Pancreas (tissue), 10 donors: ENCODE data around the gene ICA1L. TPM values are rescaled to one million over a fixed set of nuclear protein-coding genes. Genes with fewer than 3 reads are reported as not detected.

Source experiments
- ATAC-seq, 4 donors: fragments of 200-7000 bp; cut with Tn5 transposase; one replicate each; pipeline versions ENCODE4 v1.8.0 to v1.9.1; 2020; ENCODE audit warnings: mild to moderate bottlenecking in 4 of 4, moderate library complexity in 4 of 4
- DNase-seq, 6 donors: peaks; one replicate each; pipeline ENCODE4 v3.0.0-alpha.2; 2020
- FAIRE-seq: peaks from 2 replicates; lab custom pipeline; 2012; peaks lifted over from hg19 to GRCh38; lab: Jason Lieb, UNC
- H3K27ac ChIP-seq, 4 donors: fragments of 200-600 bp; sonication (generic); 1 replicate in 3 of 4; 2 replicates in 1 of 4; pipeline versions ENCODE4 v1.5.0 to v1.8.0; 2020
- H3K27me3 ChIP-seq, 4 donors: fragments of 200-600 bp; one replicate each; pipeline ENCODE4 v1.8.0; 2021
- H3K36me3 ChIP-seq, 3 donors: fragments of 200-600 bp; sonication (generic) in 1 of 3; one replicate each; pipeline versions ENCODE4 v1.5.0 to v1.8.0; 2020 to 2021
- H3K4me1 ChIP-seq, 3 donors: fragments of 200-600 bp; one replicate each; pipeline ENCODE4 v1.8.0; 2021
- H3K4me3 ChIP-seq, 4 donors: fragments of 200-600 bp; sonication (generic) in 2 of 4; one replicate each; pipeline versions ENCODE4 v1.5.0 to v1.8.0; 2020 to 2021
- H3K9me3 ChIP-seq, 4 donors: fragments of 200-600 bp; one replicate each; pipeline ENCODE4 v1.8.0; 2021
- WGBS, 2 donors: extraction: QIAGEN DNeasy Blood & Tissue Kit; methylation state at CpG; one replicate each; pipeline ENCODE4 v1.1.7; 2013; 5-methylcytosine and 5-hydroxymethylcytosine counted together
- intact Hi-C, 3 donors: fragments of 100-400 bp; cut with DNase I; formaldehyde crosslinking; loops; one replicate each; pipeline versions ENCODE4 v1.11.1 to v1.14.2; 2022
- polyA plus RNA-seq, 2 donors: library from polyadenylated mRNA; stranded (reverse); fragments of 200-250 nt; gene quantifications; one replicate each; pipeline ENCODE4 v1.2.3, GENCODE V29; 2013
- total RNA-seq, 6 donors: library from RNA; stranded (reverse); fragmentation: NEBNext Ultra II Directional in 4 of 6; extraction: Animal tissue kit (Norgen Biotek cat#: 25700) in 4 of 6; gene quantifications; one replicate each; pipeline versions ENCODE4 v1.2.1 to v1.2.4, GENCODE V29; 2021 to 2023
- TF ChIP-seq, protein P1 (sequence below), 4 donors: fragments of 200-600 bp; sonication (generic) in 3 of 4; IDR thresholded peaks; one replicate each; pipeline versions ENCODE4 v1.5.0 to v1.8.0; 2021; ENCODE audit warnings: antibody characterized with exemption in 4 of 4
- donor health status: healthy with polysubstance abuse.
- donor health status: DM: no; HTN: no; CAD: no; lungs with moderate emphysema.
- donor health status: DM: no; HTN: no; CAD: no.
- donor health status: control.
- donor health status: control.
- donor health status: Bipolar disorder and iron deficiency.
- donor health status: DM: yes; HTN: yes; CAD: no.
- donor health status: DM: no; HTN: no; CAD: no.
- donor health status: DM: no; HTN: no; CAD: no.
- donor health status: DM: yes; HTN: yes; CAD: no.

Gene ICA1L
- total and polyA plus RNA-seq, 8 donors: 2.7 to 8.1 (median 3.6) TPM

DNA sequence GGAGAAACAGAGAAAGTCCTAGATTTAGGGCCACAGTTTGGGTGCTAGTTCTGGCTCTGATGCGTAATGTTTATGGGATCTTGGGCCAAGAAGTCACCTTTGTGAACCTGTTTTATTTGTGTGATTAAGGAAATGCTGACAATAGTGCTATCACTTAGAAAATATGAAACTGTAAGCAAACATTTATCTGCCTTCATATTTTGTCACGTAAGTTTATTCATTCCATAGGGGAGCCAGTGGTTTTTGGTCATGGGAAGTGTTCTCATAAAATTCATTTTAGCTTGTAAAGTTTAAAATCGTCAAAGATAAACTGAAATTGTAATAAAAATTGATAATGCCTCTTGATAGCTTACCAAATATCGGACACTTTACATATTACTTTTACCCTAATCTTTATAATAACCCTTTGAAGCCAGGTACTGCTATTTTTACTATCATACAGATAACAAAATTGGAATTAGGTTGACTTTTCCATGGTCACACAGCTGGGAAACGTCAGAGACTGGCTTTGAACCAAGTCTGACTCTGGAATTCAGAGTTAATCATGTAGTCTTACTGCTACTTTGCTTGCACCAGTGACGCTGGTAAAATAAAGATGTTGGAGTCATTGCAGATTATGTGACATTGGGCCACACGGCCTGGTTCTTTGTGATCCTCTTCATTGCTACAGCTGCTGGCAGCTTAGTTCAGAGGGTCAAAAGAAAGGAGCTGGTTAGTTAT lies 99.7 kb downstream of the ICA1L start:
- Histone ChIP-seq H3K36me3 (no peaks in the 10 kb centered on the region), H3K27ac (no peak overlapping the region), H3K9me3 (no peaks in the 10 kb centered on the region), H3K4me1 (peaks cover 0 to 6% (median 0%) of the 10 kb centered on the region in 3 donors), H3K4me3 (no peak overlapping the region), H3K27me3 (no peaks in the 10 kb centered on the region)
- intact Hi-C loops: no loop called here
- TF ChIP-seq, protein P1, sequence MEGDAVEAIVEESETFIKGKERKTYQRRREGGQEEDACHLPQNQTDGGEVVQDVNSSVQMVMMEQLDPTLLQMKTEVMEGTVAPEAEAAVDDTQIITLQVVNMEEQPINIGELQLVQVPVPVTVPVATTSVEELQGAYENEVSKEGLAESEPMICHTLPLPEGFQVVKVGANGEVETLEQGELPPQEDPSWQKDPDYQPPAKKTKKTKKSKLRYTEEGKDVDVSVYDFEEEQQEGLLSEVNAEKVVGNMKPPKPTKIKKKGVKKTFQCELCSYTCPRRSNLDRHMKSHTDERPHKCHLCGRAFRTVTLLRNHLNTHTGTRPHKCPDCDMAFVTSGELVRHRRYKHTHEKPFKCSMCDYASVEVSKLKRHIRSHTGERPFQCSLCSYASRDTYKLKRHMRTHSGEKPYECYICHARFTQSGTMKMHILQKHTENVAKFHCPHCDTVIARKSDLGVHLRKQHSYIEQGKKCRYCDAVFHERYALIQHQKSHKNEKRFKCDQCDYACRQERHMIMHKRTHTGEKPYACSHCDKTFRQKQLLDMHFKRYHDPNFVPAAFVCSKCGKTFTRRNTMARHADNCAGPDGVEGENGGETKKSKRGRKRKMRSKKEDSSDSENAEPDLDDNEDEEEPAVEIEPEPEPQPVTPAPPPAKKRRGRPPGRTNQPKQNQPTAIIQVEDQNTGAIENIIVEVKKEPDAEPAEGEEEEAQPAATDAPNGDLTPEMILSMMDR (IDR thresholded peaks at IDR 0.05): no peak
- peak; percentile 61 to 72 (median 65) for ATAC-seq
- no peak for FAIRE-seq
- peak in 3 of 6 donors; percentile 8 to 31 (median 23) for DNase-seq
- 37 to 39% methylated on average over 7 of the region's 7 CpGs for WGBS, 2 donors

DNA sequence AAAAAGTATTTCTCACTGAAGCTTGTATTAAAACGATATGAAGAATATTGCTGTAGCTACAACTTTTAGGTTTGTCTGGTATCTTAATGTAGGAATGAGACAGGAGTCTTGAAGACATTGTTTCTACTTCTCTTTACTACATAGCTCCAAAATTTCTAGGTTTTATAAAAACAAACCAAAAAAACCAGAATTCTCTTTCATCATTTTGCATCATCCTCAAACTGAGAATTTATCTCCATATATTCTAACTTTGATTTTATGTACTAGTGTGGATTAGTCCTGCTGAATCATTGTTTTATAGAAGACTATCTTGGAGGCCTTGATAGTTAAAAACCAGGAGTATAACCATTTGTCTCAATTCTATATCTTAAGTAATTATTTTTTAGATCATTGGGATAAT lies 100.2 kb downstream of the ICA1L start:
- TF ChIP-seq, protein P1 (IDR thresholded peaks at IDR 0.05): no peak
- H3K27ac ChIP-seq: no peak overlapping the region
- peaks cover 0 to 3% (median 0%) of the 10 kb centered on the region in 3 donors for H3K36me3 ChIP-seq
- WGBS, 2 donors: 79 to 80% methylated on average over 1 of the region's 1 CpG
- H3K4me1 ChIP-seq: peaks cover 0 to 6% (median 0%) of the 10 kb centered on the region in 3 donors
- intact Hi-C loops: no loop called here
- DNase-seq (no peak), FAIRE-seq (no peak), ATAC-seq (no peak)
- no peaks in the 10 kb centered on the region for H3K27me3 ChIP-seq
- no peaks in the 10 kb centered on the region for H3K9me3 ChIP-seq
- H3K4me3 ChIP-seq: no peak overlapping the region

DNA sequence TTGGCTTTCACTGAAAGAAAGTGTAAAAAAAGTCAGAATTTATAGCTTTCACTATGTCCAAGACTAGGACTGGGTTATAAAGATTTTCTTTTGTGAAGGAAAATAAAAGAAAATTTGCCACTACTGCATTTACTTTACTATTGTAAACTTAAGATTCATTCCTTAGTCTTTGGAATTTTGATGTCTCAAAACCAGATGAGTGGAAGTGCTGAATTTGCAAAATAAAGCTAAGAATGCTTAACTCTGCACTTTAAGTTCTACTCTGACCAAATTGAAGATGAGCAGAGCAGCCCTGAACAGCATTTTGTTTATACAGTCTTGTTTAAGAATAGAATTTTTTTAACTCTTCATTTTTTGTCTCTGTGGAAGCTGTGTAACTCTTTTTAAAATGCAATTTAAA lies 102.4 kb downstream of the ICA1L start:
- DNase-seq (no peak), FAIRE-seq (no peak), ATAC-seq (no peak)
- H3K27me3 ChIP-seq: no peaks in the 10 kb centered on the region
- H3K36me3 ChIP-seq: peaks cover 0 to 6% (median 0%) of the 10 kb centered on the region in 3 donors
- TF ChIP-seq, protein P1 (IDR thresholded peaks at IDR 0.05): no peak
- H3K4me1 ChIP-seq: peaks cover 0 to 6% (median 0%) of the 10 kb centered on the region in 3 donors
- no peak overlapping the region for H3K4me3 ChIP-seq
- no peak overlapping the region for H3K27ac ChIP-seq
- H3K9me3 ChIP-seq: no peaks in the 10 kb centered on the region
- intact Hi-C loops: no loop called here

DNA sequence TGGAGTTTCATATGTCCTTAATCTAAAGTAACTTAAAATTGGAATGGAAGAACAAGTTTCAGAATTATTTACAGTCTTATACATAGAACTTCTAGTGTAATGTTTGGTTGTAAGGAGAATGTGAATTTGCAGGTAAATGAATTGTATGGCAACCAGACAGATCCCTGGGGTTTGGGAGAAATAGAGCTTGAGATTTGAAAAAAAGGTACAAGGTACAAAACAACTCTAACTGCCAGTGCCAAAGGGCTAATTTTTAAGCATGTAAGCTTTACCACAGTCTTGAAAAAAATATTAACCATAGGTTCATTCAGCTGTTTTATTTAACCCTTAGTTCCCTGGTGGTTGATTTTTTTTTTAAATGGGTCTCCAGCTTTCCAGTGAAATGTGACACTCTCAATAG lies 103.3 kb downstream of the ICA1L start:
- no peaks in the 10 kb centered on the region for H3K9me3 ChIP-seq
- H3K4me3 ChIP-seq: no peak overlapping the region
- H3K36me3 ChIP-seq: peaks cover 0 to 6% (median 0%) of the 10 kb centered on the region in 3 donors
- no peak overlapping the region for H3K27ac ChIP-seq
- no peak for DNase-seq
- FAIRE-seq: no peak
- intact Hi-C loops: no loop called here
- H3K4me1 ChIP-seq: peaks cover 0 to 6% (median 0%) of the 10 kb centered on the region in 3 donors
- no peak for ATAC-seq
- no peaks in the 10 kb centered on the region for H3K27me3 ChIP-seq
- TF ChIP-seq, protein P1 (IDR thresholded peaks at IDR 0.05): no peak

DNA sequence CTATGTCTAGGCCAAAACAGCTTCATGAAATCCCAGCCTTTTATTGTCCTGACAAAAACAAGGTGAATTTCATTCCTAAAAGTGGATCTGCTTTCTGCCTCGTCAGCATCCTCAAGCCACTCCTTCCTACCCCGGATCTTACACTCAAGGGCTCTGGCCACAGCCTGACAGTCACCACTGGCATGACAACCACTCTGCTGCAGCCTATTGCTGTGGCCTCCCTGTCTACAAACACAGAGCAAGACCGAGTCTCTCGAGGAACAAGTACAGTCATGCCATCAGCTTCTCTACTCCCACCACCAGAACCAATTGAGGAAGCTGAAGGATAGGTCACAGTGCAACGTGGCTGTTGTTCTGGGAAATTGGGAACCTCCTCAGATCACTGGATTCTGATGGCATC lies 106.1 kb downstream of the ICA1L start:
- DNase-seq: no peak
- Histone ChIP-seq H3K36me3 (peaks cover 0 to 6% (median 0%) of the 10 kb centered on the region in 3 donors), H3K4me3 (no peak overlapping the region), H3K27me3 (no peaks in the 10 kb centered on the region), H3K4me1 (no peaks in the 10 kb centered on the region), H3K27ac (no peak overlapping the region), H3K9me3 (no peaks in the 10 kb centered on the region)
- no peak for ATAC-seq
- no peak for FAIRE-seq
- intact Hi-C loops: no loop called here
- TF ChIP-seq, protein P1 (IDR thresholded peaks at IDR 0.05): no peak
- WGBS, 2 donors: 83 to 84% methylated on average over 5 of the region's 5 CpGs
